Measurements from ENCODE around the gene EOLA1. TPM values are rescaled to one million over a fixed set of nuclear protein-coding genes. Genes with fewer than 3 reads are reported as not detected.

The EOLA1 gene
- total and polyA plus RNA-seq, 7 donors, result 23.9 to 36.6 (median 24.8) TPM

GRCh38 chrX:149495573-149496071 is 45.2 kb upstream of the EOLA1 start:
- TF ChIP-seq, protein P1, sequence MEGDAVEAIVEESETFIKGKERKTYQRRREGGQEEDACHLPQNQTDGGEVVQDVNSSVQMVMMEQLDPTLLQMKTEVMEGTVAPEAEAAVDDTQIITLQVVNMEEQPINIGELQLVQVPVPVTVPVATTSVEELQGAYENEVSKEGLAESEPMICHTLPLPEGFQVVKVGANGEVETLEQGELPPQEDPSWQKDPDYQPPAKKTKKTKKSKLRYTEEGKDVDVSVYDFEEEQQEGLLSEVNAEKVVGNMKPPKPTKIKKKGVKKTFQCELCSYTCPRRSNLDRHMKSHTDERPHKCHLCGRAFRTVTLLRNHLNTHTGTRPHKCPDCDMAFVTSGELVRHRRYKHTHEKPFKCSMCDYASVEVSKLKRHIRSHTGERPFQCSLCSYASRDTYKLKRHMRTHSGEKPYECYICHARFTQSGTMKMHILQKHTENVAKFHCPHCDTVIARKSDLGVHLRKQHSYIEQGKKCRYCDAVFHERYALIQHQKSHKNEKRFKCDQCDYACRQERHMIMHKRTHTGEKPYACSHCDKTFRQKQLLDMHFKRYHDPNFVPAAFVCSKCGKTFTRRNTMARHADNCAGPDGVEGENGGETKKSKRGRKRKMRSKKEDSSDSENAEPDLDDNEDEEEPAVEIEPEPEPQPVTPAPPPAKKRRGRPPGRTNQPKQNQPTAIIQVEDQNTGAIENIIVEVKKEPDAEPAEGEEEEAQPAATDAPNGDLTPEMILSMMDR (IDR thresholded peaks at IDR 0.05), result no peak
- peak in 1 of 2 donors; percentile 26 for DNase-seq
- no peaks in the 10 kb centered on the region for H3K27me3 ChIP-seq (ENCODE audit: insufficient read depth in 3 of 3, low read length in 2 of 3)
- intact Hi-C loops (cut with DNase I), result no loop called here
- ATAC-seq, result peak; percentile 66 to 87 (median 82)
- 74 to 87% (median 78%) methylated on average over 4 to 5 of the region's 5 CpGs for WGBS, 3 donors
- H3K27ac ChIP-seq, result peak overlapping the region; percentile 30
- no peaks in the 10 kb centered on the region for H3K9me3 ChIP-seq
- no peak overlapping the region for H3K4me3 ChIP-seq
- H3K4me1 ChIP-seq, result no peaks in the 10 kb centered on the region
- peaks cover 2 to 61% of the 10 kb centered on the region in 2 donors for H3K36me3 ChIP-seq (ENCODE audit: insufficient read depth in 1 of 2, low read depth in 1 of 2)

GRCh38 chrX:149497054-149497453 is 43.8 kb upstream of the EOLA1 start:
- peaks cover 2 to 63% of the 10 kb centered on the region in 2 donors for H3K36me3 ChIP-seq (ENCODE audit: insufficient read depth in 1 of 2, low read depth in 1 of 2)

GRCh38 chrX:149497626-149498025 is 43.2 kb upstream of the EOLA1 start:
- no peaks in the 10 kb centered on the region for H3K4me1 ChIP-seq
- WGBS, 3 donors, result 57 to 89% (median 86%) methylated on average over 2 of the region's 2 CpGs
- peaks cover 2 to 63% of the 10 kb centered on the region in 2 donors for H3K36me3 ChIP-seq (ENCODE audit: insufficient read depth in 1 of 2, low read depth in 1 of 2)
- TF ChIP-seq, protein P1 (IDR thresholded peaks at IDR 0.05), result no peak
- DNase-seq (no peak), ATAC-seq (no peak)
- no peak overlapping the region for H3K4me3 ChIP-seq
- no peaks in the 10 kb centered on the region for H3K27me3 ChIP-seq (ENCODE audit: insufficient read depth in 3 of 3, low read length in 2 of 3)
- intact Hi-C loops (cut with DNase I), result no loop called here
- no peaks in the 10 kb centered on the region for H3K9me3 ChIP-seq
- H3K27ac ChIP-seq, result no peak overlapping the region

More at GRCh38 chrX:149497054-149497453, 43.8 kb upstream of the EOLA1 start:
- no peaks in the 10 kb centered on the region for H3K4me1 ChIP-seq
- ATAC-seq (no peak), DNase-seq (no peak)
- WGBS, 3 donors, result 38 to 83% (median 73%) methylated on average over 1 of the region's 1 CpG
- H3K9me3 ChIP-seq, result no peaks in the 10 kb centered on the region
- intact Hi-C loops (cut with DNase I), result no loop called here
- TF ChIP-seq, protein P1 (IDR thresholded peaks at IDR 0.05), result no peak
- no peak overlapping the region for H3K27ac ChIP-seq
- H3K4me3 ChIP-seq, result no peak overlapping the region
- no peaks in the 10 kb centered on the region for H3K27me3 ChIP-seq (ENCODE audit: insufficient read depth in 3 of 3, low read length in 2 of 3)

DNA sequence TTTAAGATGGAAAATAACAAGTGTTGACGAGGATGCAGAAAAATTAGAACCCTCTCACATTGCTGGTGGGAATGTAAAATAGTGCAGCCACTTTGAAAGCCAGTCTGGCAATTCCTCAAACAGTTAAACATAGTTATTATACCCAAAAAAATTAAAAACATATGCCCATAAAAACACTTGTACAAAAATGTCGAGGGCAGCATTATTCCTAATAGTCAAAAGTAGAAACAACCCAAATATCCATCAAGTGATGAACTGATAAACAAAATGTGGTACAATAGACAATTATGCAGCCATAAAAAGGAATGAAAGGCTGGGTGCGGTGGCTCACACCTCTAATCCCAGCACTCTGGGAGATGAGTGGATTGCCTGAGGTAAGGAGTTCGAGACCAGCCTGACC is 42.0 kb upstream of the EOLA1 start:
- intact Hi-C loops (cut with DNase I), result no loop called here
- ATAC-seq, result no peak

More for the DNA sequence above, 42.0 kb upstream of the EOLA1 start:
- Histone ChIP-seq H3K36me3 (ENCODE audit: insufficient read depth in 1 of 2, low read depth in 1 of 2) (peaks cover 2 to 63% of the 10 kb centered on the region in 2 donors), H3K27ac (no peak overlapping the region), H3K4me1 (no peaks in the 10 kb centered on the region), H3K9me3 (no peaks in the 10 kb centered on the region), H3K4me3 (no peak overlapping the region), H3K27me3 (ENCODE audit: insufficient read depth in 3 of 3, low read length in 2 of 3) (no peaks in the 10 kb centered on the region)
- TF ChIP-seq, protein P1 (IDR thresholded peaks at IDR 0.05), result no peak
- WGBS, 3 donors, result 83 to 96% (median 89%) methylated on average over 4 of the region's 4 CpGs
- no peak for DNase-seq

Data from psoas muscle (tissue), 8 donors.